RWPE2 (cell line): ENCODE data around the gene VEZT.

Experiments used
- ATAC-seq: fragments of 200-7000 bp; cut with Tn5 transposase; 3 replicates; pipeline ENCODE4 v1.9.1; 2021; ENCODE audit warnings: low read depth
- DNase-seq: peaks from one replicate; pipeline ENCODE4 v3.0.0-alpha.2; 2020; ENCODE audit warnings: low spot score
- H3K27ac ChIP-seq: fragments of 450-650 bp; 2 replicates; pipeline ENCODE4 v1.5.1; 2017; ENCODE audit warnings: mild to moderate bottlenecking; ENCODE audit not compliant: poor library complexity, severe bottlenecking
- H3K27me3 ChIP-seq: fragments of 250-450 bp; sonication (Bioruptor Pico); 2 replicates; pipeline ENCODE4 v1.5.1; 2021; ENCODE audit warnings: mild to moderate bottlenecking, moderate library complexity; ENCODE audit not compliant: insufficient read depth, poor library complexity, severe bottlenecking
- H3K36me3 ChIP-seq: fragments of 250-450 bp; sonication (Bioruptor Pico); 2 replicates; pipeline ENCODE4 v1.5.1; 2020; ENCODE audit warnings: low read depth, mild to moderate bottlenecking, moderate library complexity
- H3K4me1 ChIP-seq: fragments of 250-450 bp; sonication (Bioruptor Pico); 2 replicates; pipeline ENCODE4 v1.5.1; 2021; ENCODE audit warnings: mild to moderate bottlenecking, moderate library complexity; ENCODE audit not compliant: insufficient read depth, poor library complexity, severe bottlenecking
- H3K4me3 ChIP-seq: fragments of 250-450 bp; sonication (Bioruptor Pico); 2 replicates; pipeline ENCODE4 v1.5.1; 2021; ENCODE audit warnings: mild to moderate bottlenecking, moderate library complexity; ENCODE audit not compliant: severe bottlenecking
- H3K9me3 ChIP-seq: fragments of 250-450 bp; sonication (Bioruptor Pico); 2 replicates; pipeline ENCODE4 v1.5.1; 2021; ENCODE audit warnings: mild to moderate bottlenecking, moderate library complexity; ENCODE audit not compliant: severe bottlenecking
- CTCF ChIP-seq: fragments of 450-650 bp; IDR thresholded peaks from one replicate; pipeline ENCODE4 v1.5.1; 2017; ENCODE audit warnings: mild to moderate bottlenecking, moderate library complexity; ENCODE audit not compliant: poor library complexity, severe bottlenecking

VEZT gene

DNA sequence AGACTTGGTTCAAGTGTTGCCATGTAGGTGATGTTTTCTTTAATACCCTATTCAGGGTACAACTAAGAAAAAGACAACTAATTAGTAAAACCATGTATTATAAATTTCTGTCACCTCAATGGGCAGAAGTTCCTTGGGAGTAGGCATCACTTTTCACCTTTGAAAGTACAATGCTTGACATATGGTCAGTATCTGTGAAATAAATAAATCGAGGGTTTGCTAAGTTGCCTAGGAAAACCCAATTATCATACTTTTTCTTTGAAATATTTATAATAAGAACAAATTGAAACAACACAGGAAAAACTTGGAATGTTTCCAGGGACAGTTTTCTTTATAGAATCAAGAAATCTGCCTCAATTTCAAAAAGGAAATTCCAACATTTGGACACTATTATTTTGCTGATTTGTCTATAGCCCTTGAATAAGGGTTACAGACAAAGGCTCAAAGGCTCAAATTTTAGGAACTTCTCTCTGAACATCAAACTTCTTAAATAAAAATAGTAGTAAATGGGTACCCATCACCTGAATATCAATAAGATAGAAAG, 14.0 kb upstream of the VEZT start:
- Histone ChIP-seq H3K9me3 (no peaks in the 10 kb centered on the region), H3K27ac (peak overlapping the region; percentile 100), H3K27me3 (no peaks in the 10 kb centered on the region), H3K4me1 (peaks cover 77% of the 10 kb centered on the region), H3K36me3 (peaks cover 18% of the 10 kb centered on the region), H3K4me3 (peak overlapping the region; percentile 17)
- ATAC-seq, result no peak
- DNase-seq, result no peak
- no peak for TF ChIP-seq CTCF

DNA sequence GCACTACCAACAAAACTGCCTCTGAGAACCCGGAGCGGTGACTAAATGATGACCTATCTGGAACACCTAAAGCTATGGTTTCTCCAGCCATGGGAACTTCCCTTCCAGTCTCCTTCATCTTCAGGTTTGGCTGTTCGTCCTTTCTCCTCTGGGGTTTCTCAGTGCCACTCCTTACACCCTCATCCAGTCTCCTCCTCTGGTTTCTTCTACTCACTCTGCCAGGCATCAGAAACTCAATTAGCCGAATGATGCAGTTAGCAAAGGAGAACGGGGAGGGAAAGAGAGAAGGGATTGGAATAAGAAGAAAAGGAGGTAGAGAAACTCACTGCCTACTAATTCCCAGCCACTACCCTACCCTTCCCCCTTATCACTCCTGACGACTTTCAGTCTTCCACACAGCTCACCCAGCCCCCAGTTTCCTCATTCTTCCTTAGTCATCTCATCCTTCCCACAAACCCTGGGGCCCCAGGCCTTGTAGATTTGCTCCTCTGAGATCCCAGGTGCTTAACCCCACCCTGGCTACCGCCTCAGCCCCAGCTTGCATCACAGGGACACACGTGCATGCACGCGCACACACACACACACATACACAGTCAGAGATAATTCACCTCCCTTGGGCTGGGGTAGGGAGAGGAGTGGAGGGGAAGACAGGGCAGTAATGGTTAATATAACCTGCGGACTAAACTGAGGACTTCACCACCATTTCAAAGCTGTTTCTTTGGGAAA, 13.3 kb upstream of the VEZT start:
- no peak for TF ChIP-seq CTCF
- Histone ChIP-seq H3K9me3 (no peaks in the 10 kb centered on the region), H3K4me1 (peaks cover 70% of the 10 kb centered on the region), H3K27me3 (no peaks in the 10 kb centered on the region), H3K27ac (peak overlapping the region; percentile 100), H3K36me3 (peaks cover 18% of the 10 kb centered on the region), H3K4me3 (peak overlapping the region; percentile 17)
- DNase-seq (peak; percentile 98), ATAC-seq (peak; percentile 81)

GRCh38 chr12:95205016-95205624, 12.5 kb upstream of the VEZT start:
- no peak for TF ChIP-seq CTCF
- DNase-seq (no peak), ATAC-seq (no peak)
- no peaks in the 10 kb centered on the region for H3K27me3 ChIP-seq
- H3K9me3 ChIP-seq, result no peaks in the 10 kb centered on the region
- peaks cover 62% of the 10 kb centered on the region for H3K4me1 ChIP-seq
- H3K27ac ChIP-seq, result peak overlapping the region; percentile 100
- peaks cover 21% of the 10 kb centered on the region for H3K36me3 ChIP-seq
- H3K4me3 ChIP-seq, result no peak overlapping the region

DNA sequence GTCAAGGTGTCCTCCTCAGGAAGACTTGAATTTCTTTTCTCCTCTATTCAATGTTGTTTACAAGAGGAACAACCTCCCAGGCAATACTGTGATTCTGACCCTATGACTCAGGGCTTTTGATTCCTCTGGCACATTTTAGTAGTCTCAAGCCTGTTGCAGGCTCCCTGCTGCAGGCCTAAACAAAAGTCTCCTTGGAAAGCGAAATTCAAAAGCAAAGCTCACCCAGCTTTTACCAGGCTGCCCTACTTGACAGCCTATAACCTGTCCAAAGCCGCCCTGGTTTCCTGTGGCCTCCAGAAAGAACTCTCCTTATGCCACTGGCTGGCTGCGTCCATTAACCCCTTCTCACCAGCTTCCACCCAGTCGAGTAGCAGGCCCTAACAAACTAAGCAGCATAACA, 11.9 kb upstream of the VEZT start:
- no peak for TF ChIP-seq CTCF
- H3K27me3 ChIP-seq, result no peaks in the 10 kb centered on the region
- DNase-seq, result peak; percentile 62
- H3K36me3 ChIP-seq, result peaks cover 27% of the 10 kb centered on the region
- H3K27ac ChIP-seq, result peak overlapping the region; percentile 100
- H3K4me3 ChIP-seq, result no peak overlapping the region
- H3K9me3 ChIP-seq, result no peaks in the 10 kb centered on the region
- ATAC-seq, result peak; percentile 65
- H3K4me1 ChIP-seq, result peaks cover 56% of the 10 kb centered on the region
